Kidney epithelial cell (primary cell): Measurements from ENCODE around the gene ERC2. TPM values are rescaled to one million over a fixed set of nuclear protein-coding genes. Genes with fewer than 3 reads are reported as not detected.

ENCODE experiments used
- DNase-seq: peaks from one replicate; pipeline ENCODE4 v3.0.0-alpha.2; 2010; ENCODE audit warnings: low read depth
- H3K27me3 ChIP-seq: 2 replicates; pipeline ENCODE4 v1.6.0; 2011; ENCODE audit warnings: low read length; ENCODE audit not compliant: control insufficient read depth, insufficient read depth
- H3K36me3 ChIP-seq: 2 replicates; pipeline ENCODE4 v1.5.1; 2011; ENCODE audit warnings: low read length; ENCODE audit not compliant: control insufficient read depth, insufficient read depth
- H3K4me3 ChIP-seq: 2 replicates; pipeline ENCODE4 v1.5.1; 2011; ENCODE audit warnings: low read depth, mild to moderate bottlenecking, control low read depth, low read length
- total RNA-seq: library from RNA; depleted of rRNA; stranded (reverse); fragments of >200 nt; gene quantifications from 2 replicates; pipeline ENCODE4 v1.2.3, GENCODE V29; 2015
- TF ChIP-seq, protein P1 (sequence below): IDR thresholded peaks from 2 replicates; pipeline ENCODE4 v1.5.1; 2011; ENCODE audit warnings: mild to moderate bottlenecking, moderate library complexity, low read length, control low read depth, inconsistent platforms; ENCODE audit not compliant: insufficient read depth, poor library complexity, severe bottlenecking

The ERC2 gene
- total RNA-seq, 1 donor from 2014 or later, result 17.0 TPM

DNA sequence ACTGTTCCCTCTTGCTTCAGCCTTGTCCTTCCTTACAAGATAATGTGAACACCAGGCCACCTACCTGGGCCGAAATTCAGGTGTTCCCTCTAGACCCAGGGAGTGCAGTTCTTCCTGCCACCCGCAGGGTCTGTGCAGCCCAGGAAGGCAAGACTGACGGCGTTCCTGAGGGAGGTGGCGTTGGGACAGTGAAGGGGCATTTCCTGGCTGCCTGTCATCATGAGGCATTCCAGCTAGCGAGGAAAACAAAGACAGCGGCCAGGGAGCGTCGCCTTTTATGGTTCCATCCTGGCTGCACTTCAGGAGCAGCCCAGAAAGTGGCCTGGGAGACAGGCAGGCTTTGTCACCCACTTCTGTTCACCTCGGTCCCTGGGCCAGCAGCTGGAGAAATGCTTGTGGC is 896.4 kb downstream of the ERC2 start:
- H3K27me3 ChIP-seq, result no peaks in the 10 kb centered on the region
- TF ChIP-seq, protein P1, sequence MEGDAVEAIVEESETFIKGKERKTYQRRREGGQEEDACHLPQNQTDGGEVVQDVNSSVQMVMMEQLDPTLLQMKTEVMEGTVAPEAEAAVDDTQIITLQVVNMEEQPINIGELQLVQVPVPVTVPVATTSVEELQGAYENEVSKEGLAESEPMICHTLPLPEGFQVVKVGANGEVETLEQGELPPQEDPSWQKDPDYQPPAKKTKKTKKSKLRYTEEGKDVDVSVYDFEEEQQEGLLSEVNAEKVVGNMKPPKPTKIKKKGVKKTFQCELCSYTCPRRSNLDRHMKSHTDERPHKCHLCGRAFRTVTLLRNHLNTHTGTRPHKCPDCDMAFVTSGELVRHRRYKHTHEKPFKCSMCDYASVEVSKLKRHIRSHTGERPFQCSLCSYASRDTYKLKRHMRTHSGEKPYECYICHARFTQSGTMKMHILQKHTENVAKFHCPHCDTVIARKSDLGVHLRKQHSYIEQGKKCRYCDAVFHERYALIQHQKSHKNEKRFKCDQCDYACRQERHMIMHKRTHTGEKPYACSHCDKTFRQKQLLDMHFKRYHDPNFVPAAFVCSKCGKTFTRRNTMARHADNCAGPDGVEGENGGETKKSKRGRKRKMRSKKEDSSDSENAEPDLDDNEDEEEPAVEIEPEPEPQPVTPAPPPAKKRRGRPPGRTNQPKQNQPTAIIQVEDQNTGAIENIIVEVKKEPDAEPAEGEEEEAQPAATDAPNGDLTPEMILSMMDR, result peak; percentile 11
- no peak for DNase-seq
- no peaks in the 10 kb centered on the region for H3K36me3 ChIP-seq
- H3K4me3 ChIP-seq, result no peak overlapping the region

DNA sequence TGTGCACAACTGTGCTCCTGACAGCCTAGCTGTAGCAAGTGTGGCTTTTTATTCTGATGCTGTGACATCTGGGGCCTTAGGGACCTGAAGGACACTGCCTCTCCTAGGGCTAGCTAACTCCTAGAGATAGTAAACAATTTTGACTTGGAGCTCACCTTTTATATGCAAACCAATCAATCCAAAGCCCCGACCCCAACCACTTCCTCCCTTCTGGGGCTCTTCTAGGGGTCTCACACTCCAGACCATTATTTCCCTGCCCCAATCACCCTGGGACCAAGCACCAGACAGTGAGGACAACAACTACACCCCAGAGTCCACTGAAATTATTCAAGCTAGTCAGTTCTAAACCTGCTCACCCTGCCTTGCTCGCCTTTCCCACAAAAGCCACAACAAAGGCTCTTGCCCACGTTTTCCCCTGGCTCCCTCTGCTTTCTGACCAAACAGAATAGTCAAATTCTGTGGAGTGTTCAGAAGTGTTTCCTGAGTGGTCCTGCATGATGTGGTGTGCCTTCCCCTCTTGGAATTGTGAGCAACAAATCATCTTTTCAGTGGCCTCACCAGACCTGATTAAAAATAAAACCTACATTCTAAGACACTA is 897.0 kb downstream of the ERC2 start:
- TF ChIP-seq, protein P1, result no peak
- H3K36me3 ChIP-seq, result no peaks in the 10 kb centered on the region
- no peak overlapping the region for H3K4me3 ChIP-seq
- H3K27me3 ChIP-seq, result no peaks in the 10 kb centered on the region
- peak; percentile 26 for DNase-seq

DNA sequence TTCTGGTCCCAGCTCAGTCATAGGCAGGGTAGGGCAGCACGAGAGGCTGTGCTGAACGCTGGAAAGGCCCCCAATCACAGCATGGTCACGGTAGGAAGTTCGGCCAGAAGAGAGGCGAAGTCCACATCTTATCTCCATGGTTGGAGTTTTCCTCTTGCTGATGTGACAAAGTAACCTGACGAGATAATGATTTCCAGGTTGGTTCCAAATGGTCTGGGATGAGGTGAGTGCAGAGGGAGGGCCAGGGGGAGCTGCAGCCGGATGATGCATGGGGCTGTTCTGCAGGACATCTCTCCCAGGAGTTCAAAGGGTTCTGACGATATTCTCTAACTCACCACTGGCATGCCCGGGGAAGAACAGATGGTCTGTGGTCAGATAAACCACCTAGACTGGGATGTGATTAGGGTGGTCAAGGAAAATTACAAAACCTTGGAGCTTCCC is 898.0 kb downstream of the ERC2 start:
- Histone ChIP-seq H3K4me3 (no peak overlapping the region), H3K27me3 (no peaks in the 10 kb centered on the region), H3K36me3 (no peaks in the 10 kb centered on the region)
- TF ChIP-seq, protein P1, result no peak
- no peak for DNase-seq

DNA sequence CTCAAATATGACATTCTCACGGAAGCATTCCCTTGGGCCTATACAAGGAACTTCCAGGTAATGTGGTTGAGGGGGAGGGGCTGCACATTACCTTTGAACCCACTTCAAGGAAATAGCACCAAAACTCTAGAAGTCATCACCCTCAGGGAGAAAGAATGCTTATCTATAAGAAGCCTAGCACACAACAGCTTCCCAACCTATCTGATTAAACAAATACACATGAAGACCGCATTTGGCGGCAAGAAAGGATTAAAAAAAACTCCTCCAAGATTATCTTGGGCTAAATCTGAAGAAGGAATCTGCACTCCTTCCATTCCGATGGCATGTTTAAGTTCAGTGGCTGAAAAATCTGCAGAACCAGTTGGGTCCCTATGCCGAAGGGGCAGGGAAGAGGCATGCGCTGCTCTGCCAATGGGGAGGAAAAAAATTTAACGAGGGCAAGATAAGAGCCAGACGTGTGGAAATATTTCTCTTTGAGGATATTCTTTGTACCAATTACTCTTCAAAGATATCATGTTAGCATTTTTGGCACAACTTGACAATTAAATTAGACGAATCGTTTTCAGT is 899.2 kb downstream of the ERC2 start:
- Histone ChIP-seq H3K36me3 (no peaks in the 10 kb centered on the region), H3K27me3 (no peaks in the 10 kb centered on the region), H3K4me3 (no peak overlapping the region)
- TF ChIP-seq, protein P1, result no peak
- no peak for DNase-seq

DNA sequence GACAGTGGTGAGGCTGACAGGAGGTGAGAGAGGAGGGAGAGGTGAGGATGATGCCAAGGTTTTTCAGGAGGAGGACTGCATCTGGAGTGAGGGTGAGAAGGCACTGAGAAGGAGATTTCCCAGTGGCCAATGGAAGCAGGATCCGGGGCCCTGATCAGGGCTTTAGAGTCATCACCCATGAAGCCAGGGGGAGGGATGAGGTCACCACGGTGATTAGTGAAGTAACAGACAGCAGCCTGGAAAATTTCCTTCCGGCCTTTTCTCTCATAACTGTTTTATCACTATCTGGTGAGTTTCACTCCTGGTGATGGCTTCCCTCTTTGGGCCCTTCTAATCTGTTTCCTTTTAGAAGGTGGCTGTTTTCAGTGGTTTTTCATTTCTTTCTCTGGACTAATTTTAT is 900.7 kb downstream of the ERC2 start:
- Histone ChIP-seq H3K4me3 (no peak overlapping the region), H3K27me3 (no peaks in the 10 kb centered on the region), H3K36me3 (no peaks in the 10 kb centered on the region)
- no peak for DNase-seq
- TF ChIP-seq, protein P1, result no peak

DNA sequence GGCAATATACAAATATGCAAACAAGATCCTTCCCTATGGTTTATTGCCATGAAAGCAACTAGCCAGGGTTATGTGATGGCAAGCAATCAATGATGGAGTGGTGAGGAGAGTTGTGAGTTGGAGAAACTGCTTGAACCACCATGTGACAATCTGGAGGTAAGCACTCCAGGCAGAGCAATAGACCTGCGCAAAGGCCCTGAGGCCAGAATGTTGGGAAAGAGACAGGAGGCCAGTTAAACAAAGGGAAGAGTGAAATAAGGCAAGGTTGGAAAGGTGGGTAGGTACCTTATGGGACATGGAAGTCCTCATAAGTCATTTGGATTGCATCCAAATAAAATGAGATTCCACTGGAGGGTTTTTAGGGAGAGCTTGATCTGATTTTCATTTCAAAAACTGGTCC is 901.1 kb downstream of the ERC2 start:
- H3K36me3 ChIP-seq, result no peaks in the 10 kb centered on the region
- DNase-seq, result no peak
- H3K27me3 ChIP-seq, result no peaks in the 10 kb centered on the region
- H3K4me3 ChIP-seq, result no peak overlapping the region
- TF ChIP-seq, protein P1, result no peak
